Activated naive CD4-positive, alpha-beta T cell treated with anti-CD3 and anti-CD28 coated beads, Interleukin-2, amount 50 U/mL, for 72 hours (primary cell): Measurements from ENCODE around the gene MAP2K6. TPM values are rescaled to one million over a fixed set of nuclear protein-coding genes. Genes with fewer than 3 reads are reported as not detected.

ENCODE experiments used
- ATAC-seq, 2 donors: fragments of 150-1000 bp; cut with Tn5 transposase; 2 replicates each; pipeline ENCODE4 v1.10.0; 2021; ENCODE audit warnings: mild to moderate bottlenecking in 2 of 2, moderate library complexity in 2 of 2
- DNase-seq, 2 donors: peaks; one replicate each; pipeline ENCODE4 v3.0.0; 2021 to 2022; ENCODE audit warnings: low spot score in 2 of 2
- H3K27ac Mint-ChIP-seq, 2 donors: one replicate each; pipeline ENCODE4 v1.8.0; 2022; ENCODE audit warnings: mild to moderate bottlenecking in 2 of 2, mixed read lengths in 2 of 2
- H3K36me3 Mint-ChIP-seq, 2 donors: one replicate each; pipeline ENCODE4 v1.8.0; 2022; ENCODE audit warnings: mixed read lengths in 2 of 2
- H3K9me3 Mint-ChIP-seq, 2 donors: one replicate each; pipeline ENCODE4 v1.8.0; 2022; ENCODE audit warnings: mixed read lengths in 2 of 2
- total RNA-seq, 2 donors: library from RNA; stranded (reverse); gene quantifications; one replicate each; pipeline ENCODE4 v1.2.3, GENCODE V29; 2022

The MAP2K6 gene
- total RNA-seq, 2 donors from 2014 or later, result 3.2 to 5.8 TPM

GRCh38 chr17:69593716-69594115, 179.2 kb downstream of the MAP2K6 start:
- H3K36me3 Mint-ChIP-seq, result no peaks in the 10 kb centered on the region

GRCh38 chr17:69594641-69595040, 180.1 kb downstream of the MAP2K6 start:
- Mint-ChIP-seq H3K27ac (no peak overlapping the region), H3K36me3 (no peaks in the 10 kb centered on the region), H3K9me3 (no peaks in the 10 kb centered on the region)
- DNase-seq (no peak), ATAC-seq (no peak)

More at GRCh38 chr17:69593716-69594115, 179.2 kb downstream of the MAP2K6 start:
- Mint-ChIP-seq H3K27ac (no peak overlapping the region), H3K9me3 (no peaks in the 10 kb centered on the region)
- no peak for DNase-seq
- no peak for ATAC-seq

GRCh38 chr17:69596141-69596540, 181.6 kb downstream of the MAP2K6 start:
- ATAC-seq, result no peak
- no peak for DNase-seq
- Mint-ChIP-seq H3K27ac (no peak overlapping the region), H3K9me3 (no peaks in the 10 kb centered on the region), H3K36me3 (no peaks in the 10 kb centered on the region)

- ATAC-seq (no peak), DNase-seq (no peak)
- Mint-ChIP-seq H3K27ac (no peak overlapping the region), H3K9me3 (no peaks in the 10 kb centered on the region), H3K36me3 (no peaks in the 10 kb centered on the region)
These were observed 183.6 kb downstream of the MAP2K6 start for GRCh38 chr17:69597898-69598692.

- DNase-seq (no peak), ATAC-seq (peak; percentile 53 to 55)
- H3K27ac Mint-ChIP-seq, result no peak overlapping the region
These were observed 188.5 kb downstream of the MAP2K6 start for GRCh38 chr17:69602972-69603371.

More at GRCh38 chr17:69602972-69603371, 188.5 kb downstream of the MAP2K6 start:
- Mint-ChIP-seq H3K36me3 (peaks cover 0 to 5% of the 10 kb centered on the region in 2 donors), H3K9me3 (peaks cover 0 to 5% of the 10 kb centered on the region in 2 donors)

Other genes with a start within 250 kb of the MAP2K6 start
- 1 to 10 TPM in 1 of 2 donors, under 1 TPM in 1; 0.11 to 1.4 TPM for gene ABCA10, start 185.9 kb upstream of the MAP2K6 start, total RNA-seq
- 10 to 100 TPM; 29.1 to 53.1 TPM for gene ABCA5, start 87.6 kb upstream of the MAP2K6 start, total RNA-seq